Peyer's patch (tissue), 4 donors: ENCODE data around the gene PRKRIP1. TPM values are rescaled to one million over a fixed set of nuclear protein-coding genes. Genes with fewer than 3 reads are reported as not detected.

Source experiments
- DNase-seq, 3 donors: peaks; one replicate each; pipeline ENCODE4 v3.0.0-alpha.2; 2017 to 2019
- H3K27ac ChIP-seq, 4 donors: fragments of 200-600 bp; sonication (generic); one replicate each; pipeline ENCODE4 v1.5.1; 2016 to 2019
- H3K27me3 ChIP-seq, 2 donors: fragments of 200-600 bp; sonication (generic); one replicate each; pipeline ENCODE4 v1.5.1; 2019
- H3K36me3 ChIP-seq, 3 donors: fragments of 200-600 bp; sonication (generic); one replicate each; pipeline ENCODE4 v1.5.1; 2016 to 2019
- H3K4me1 ChIP-seq, 4 donors: fragments of 200-600 bp; sonication (generic); one replicate each; pipeline ENCODE4 v1.5.1; 2016 to 2019
- H3K4me3 ChIP-seq, 4 donors: fragments of 200-600 bp; sonication (generic); 1 replicate in 3 of 4; 2 replicates in 1 of 4; pipeline ENCODE4 v1.5.1; 2016 to 2019; ENCODE audit warnings: mild to moderate bottlenecking in 1 of 4
- H3K9me3 ChIP-seq, 4 donors: fragments of 200-600 bp; sonication (generic); one replicate each; pipeline ENCODE4 v1.5.1; 2016 to 2019; ENCODE audit warnings: mild to moderate bottlenecking in 1 of 4
- CTCF ChIP-seq, 6 experiments: fragments of 450-650 bp in 4 of 6; fragments of 200-600 bp in 2 of 6; sonication (generic) in 1 of 6; IDR thresholded peaks; one replicate each; pipeline ENCODE4 v1.5.1; 2017 to 2019; ENCODE audit warnings: antibody characterized with exemption in 6 of 6, mild to moderate bottlenecking in 3 of 6, moderate library complexity in 1 of 6
- POLR2A ChIP-seq, 2 donors: fragments of 450-650 bp; IDR thresholded peaks; one replicate each; pipeline ENCODE4 v1.5.1; 2017; ENCODE audit warnings: antibody characterized with exemption in 2 of 2, mild to moderate bottlenecking in 2 of 2, moderate library complexity in 2 of 2
- total RNA-seq, 4 donors: library from RNA; depleted of rRNA; stranded (reverse); fragments of >200 nt; gene quantifications; one replicate each; pipeline ENCODE4 v1.1.0, GENCODE V29; 2016

Gene PRKRIP1
- total RNA-seq, 4 donors from 2014 or later, result 20.7 to 63.5 (median 38.2) TPM

GRCh38 chr7:102434039-102434486 is 37.9 kb downstream of the PRKRIP1 start:
- Histone ChIP-seq H3K4me1 (peaks cover 0 to 26% (median 24%) of the 10 kb centered on the region in 4 donors), H3K9me3 (no peaks in the 10 kb centered on the region), H3K4me3 (peak overlapping the region; percentile 73 to 92 (median 84)), H3K27ac (peak overlapping the region; percentile 70 to 98 (median 94)), H3K27me3 (no peaks in the 10 kb centered on the region), H3K36me3 (no peaks in the 10 kb centered on the region)
- no peak for TF ChIP-seq POLR2A (IDR thresholded peaks at IDR 0.05)
- DNase-seq, result peak in 1 of 3 donors; percentile 67

GRCh38 chr7:102436118-102436517 is 40.0 kb downstream of the PRKRIP1 start:
- H3K4me3 ChIP-seq, result no peak overlapping the region
- peaks cover 0 to 28% (median 20%) of the 10 kb centered on the region in 4 donors for H3K4me1 ChIP-seq
- no peaks in the 10 kb centered on the region for H3K27me3 ChIP-seq
- H3K36me3 ChIP-seq, result no peaks in the 10 kb centered on the region
- no peak for DNase-seq
- peak overlapping the region in 1 of 4 donors; percentile 98 for H3K27ac ChIP-seq
- TF ChIP-seq CTCF (IDR thresholded peaks at IDR 0.05) (no peak), POLR2A (IDR thresholded peaks at IDR 0.05) (no peak)
- H3K9me3 ChIP-seq, result no peaks in the 10 kb centered on the region

DNA sequence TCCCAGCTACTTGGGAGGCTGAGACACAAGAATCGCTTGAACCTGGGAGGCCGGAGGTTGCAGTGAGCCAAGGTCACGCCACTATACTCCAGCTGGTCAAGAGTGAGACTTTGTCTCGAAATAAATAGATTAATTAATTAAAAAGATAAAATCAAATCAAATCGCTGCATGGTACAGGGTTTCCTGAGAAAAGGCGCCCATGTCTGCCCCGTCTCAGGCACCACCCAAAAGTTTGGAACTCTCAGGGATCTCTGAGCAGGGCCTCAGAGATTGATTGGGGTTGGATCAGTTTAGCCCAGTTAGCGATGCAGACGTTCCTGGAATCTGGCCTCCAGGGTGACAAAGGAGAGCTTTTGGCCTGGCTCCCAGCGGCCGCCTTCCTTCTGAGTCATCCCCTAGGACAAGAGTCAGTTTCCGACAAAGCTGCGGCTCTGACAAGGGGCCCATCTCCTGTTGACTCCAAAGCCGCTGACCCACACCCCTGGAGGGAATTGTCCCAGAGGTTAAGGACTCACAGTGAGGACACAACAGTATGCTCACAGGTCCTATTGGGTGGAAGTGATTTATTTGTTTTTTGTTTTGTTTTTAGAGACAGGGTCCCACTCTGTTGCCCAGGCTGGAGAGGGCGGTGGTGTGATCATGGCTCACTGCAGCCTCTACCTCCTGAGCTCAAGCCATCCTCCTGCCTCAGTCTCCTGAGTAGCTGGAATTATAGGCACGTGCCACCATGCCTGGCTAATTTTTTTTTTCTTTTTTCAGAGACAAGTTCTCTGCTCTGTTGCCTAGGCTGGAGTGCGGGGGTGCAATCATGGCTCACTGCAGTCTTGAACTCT is 44.0 kb downstream of the PRKRIP1 start:
- DNase-seq, result peak in 2 of 3 donors; percentile 64 to 81
- TF ChIP-seq CTCF (IDR thresholded peaks at IDR 0.05) (no peak), POLR2A (IDR thresholded peaks at IDR 0.05) (no peak)

DNA sequence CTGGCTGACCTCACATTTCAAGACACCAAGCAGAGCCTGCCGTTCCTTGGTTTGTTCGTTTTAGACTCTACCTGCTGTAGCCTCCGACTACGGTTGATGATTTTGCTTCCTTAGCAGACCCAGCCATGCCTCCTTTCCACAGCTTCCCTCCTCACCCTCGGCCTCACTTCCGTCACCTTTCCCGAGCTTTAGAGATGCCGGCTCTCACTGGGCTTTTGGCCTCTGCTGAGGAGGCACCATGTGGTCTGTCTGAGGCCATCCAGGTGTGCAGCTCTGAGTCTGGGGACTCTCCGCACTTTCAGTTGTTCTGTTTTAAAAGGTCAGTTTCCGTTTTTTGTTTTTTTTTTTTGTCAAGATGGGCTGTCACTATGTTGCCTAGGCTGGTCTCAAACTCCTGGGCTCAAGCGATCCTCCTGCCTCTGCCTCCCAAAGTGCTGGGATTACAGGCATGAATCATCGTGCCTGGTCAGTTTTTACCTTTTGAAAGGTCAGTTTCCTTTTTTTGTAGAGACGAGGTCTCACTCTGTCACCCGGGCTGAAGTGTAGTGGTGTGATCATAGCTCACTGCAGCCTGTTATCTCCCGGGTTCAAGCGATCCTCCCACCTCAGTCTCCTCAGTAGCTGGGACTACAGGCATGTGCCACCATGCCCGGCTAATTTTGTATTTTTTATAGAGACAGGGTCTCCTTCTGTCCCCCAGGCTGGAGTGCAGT is 49.0 kb downstream of the PRKRIP1 start:
- peaks cover 0 to 22% (median 4%) of the 10 kb centered on the region in 4 donors for H3K4me1 ChIP-seq
- H3K4me3 ChIP-seq, result peak overlapping the region in 1 of 4 donors; percentile 20
- peak overlapping the region in 2 of 4 donors; percentile 50 to 84 for H3K27ac ChIP-seq
- peaks cover 0 to 15% (median 0%) of the 10 kb centered on the region in 3 donors for H3K36me3 ChIP-seq
- no peaks in the 10 kb centered on the region for H3K27me3 ChIP-seq
- H3K9me3 ChIP-seq, result no peaks in the 10 kb centered on the region
- peak in 2 of 3 donors; percentile 67 to 76 for DNase-seq
- no peak for TF ChIP-seq CTCF (IDR thresholded peaks at IDR 0.05)
- no peak for TF ChIP-seq POLR2A (IDR thresholded peaks at IDR 0.05)

More for the DNA sequence above, 44.0 kb downstream of the PRKRIP1 start:
- H3K27me3 ChIP-seq, result no peaks in the 10 kb centered on the region
- H3K4me1 ChIP-seq, result peaks cover 0 to 15% (median 4%) of the 10 kb centered on the region in 4 donors
- no peaks in the 10 kb centered on the region for H3K36me3 ChIP-seq
- H3K27ac ChIP-seq, result peak overlapping the region in 2 of 4 donors; percentile 45 to 84
- H3K9me3 ChIP-seq, result no peaks in the 10 kb centered on the region
- no peak overlapping the region for H3K4me3 ChIP-seq

- DNase-seq, result no peak
- Histone ChIP-seq H3K27ac (peak overlapping the region in 2 of 4 donors; percentile 50 to 84), H3K27me3 (no peaks in the 10 kb centered on the region), H3K4me1 (peaks cover 0 to 20% (median 4%) of the 10 kb centered on the region in 4 donors), H3K36me3 (peaks cover 0 to 15% (median 0%) of the 10 kb centered on the region in 3 donors), H3K4me3 (no peak overlapping the region), H3K9me3 (no peaks in the 10 kb centered on the region)
- TF ChIP-seq CTCF (IDR thresholded peaks at IDR 0.05) (no peak), POLR2A (IDR thresholded peaks at IDR 0.05) (no peak)
Measured at GRCh38 chr7:102445674-102446071, 49.5 kb downstream of the PRKRIP1 start.
